Stimulated activated CD4-positive, alpha-beta T cell treated with anti-CD3 and anti-CD28 coated beads, Interleukin-12 subunit alpha, Interleukin-12 subunit beta, amount 100 ng/mL, for 48 hours (primary cell): ENCODE results near the gene BBC3.

Experiments used
- DNase-seq, 3 donors: peaks; one replicate each; pipeline ENCODE4 v3.0.0-alpha.2; 2020; ENCODE audit warnings: low read depth in 2 of 3, low spot score in 1 of 3

The BBC3 gene

GRCh38 chr19:47231215-47232054 lies 436 bp upstream of the BBC3 start:
- DNase-seq: peak; percentile 69 to 86 (median 76)

DNA sequence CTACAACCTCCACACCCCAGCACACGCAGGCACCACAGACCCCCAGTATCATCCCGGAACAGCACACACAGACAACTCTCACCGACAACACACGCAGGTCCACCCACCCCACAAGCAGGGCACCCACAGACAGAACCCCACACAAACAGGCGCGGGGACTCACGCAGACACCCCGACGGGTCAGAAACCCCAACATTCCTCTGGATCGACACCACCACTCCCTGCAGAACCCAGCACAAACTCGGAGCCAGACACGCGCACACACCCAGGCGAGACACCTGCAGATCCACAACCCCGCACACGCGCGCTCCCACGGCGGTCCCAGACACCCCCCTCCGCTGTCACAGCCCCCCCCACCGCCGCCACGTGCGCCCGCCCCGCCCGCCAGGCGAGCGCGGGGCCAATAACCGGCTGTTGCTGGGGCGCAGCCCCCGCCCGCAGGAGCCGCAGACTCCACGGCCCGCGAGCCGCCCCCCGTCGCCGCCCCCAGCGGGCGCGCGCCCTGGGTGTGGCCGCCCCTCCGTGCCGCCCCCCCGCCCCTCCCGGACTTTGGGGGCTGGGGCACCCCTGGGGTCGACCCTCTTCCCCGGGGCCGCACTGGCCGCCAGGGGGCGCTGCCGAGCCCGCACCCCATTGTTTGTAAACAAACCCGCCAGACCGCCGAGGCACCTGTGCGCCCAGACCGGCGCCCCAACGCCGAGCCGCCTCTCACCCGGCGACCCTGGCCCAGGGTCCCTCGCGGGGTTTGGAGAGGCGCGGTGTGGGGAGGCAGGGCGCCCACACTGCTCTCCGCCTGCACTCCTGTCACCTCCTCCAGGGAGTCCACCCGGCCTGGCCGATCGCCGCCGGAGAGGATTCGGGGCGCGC lies 712 bp downstream of the BBC3 start:
- DNase-seq: peak; percentile 7 to 73 (median 68)

DNA sequence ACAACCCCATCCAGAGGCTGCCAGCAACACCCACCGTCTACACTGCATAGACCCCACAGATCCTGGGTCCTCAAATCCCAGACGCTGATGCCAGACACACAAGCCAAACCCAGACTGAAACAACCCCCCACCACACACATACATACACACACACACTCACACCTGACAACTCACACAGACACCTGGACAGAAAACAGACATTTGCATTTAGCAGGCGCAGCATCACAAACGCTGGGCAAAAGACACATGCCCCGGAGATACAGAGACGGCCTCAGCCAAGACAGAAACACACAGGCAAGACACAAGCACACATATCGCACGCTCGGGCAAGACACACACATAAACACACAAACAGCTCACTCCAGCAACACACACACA lies 1.3 kb downstream of the BBC3 start:
- no peak for DNase-seq

DNA sequence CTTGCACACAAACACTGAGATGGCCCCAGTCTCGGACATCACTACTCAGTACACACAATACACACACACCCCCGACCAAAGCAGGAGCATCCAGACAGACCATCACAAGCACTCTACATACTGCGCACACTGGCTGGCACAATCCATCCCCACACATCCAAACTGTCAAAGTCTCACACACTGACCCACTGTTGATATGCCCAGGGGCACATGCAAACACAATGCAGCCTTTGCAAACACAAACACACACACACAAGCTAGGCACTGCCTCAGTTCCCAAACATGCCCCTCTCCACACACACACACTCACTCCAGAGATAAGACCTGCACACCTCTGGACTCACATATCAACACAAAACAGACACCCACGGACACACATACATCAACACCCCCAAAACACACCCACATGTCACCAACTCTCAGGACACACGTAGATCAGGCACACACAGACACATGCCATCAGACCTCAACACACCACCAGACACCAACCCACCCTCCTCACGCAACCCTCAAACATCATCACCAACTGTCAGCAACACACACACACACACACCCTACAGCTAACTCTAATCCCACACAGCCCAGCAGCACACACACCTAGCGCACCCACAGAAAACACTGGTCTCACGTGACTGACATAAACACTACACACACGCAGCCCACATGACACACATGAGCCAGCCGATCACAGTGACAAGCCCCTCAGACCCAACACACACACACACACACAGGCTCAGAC lies 1.9 kb downstream of the BBC3 start:
- DNase-seq: no peak

DNA sequence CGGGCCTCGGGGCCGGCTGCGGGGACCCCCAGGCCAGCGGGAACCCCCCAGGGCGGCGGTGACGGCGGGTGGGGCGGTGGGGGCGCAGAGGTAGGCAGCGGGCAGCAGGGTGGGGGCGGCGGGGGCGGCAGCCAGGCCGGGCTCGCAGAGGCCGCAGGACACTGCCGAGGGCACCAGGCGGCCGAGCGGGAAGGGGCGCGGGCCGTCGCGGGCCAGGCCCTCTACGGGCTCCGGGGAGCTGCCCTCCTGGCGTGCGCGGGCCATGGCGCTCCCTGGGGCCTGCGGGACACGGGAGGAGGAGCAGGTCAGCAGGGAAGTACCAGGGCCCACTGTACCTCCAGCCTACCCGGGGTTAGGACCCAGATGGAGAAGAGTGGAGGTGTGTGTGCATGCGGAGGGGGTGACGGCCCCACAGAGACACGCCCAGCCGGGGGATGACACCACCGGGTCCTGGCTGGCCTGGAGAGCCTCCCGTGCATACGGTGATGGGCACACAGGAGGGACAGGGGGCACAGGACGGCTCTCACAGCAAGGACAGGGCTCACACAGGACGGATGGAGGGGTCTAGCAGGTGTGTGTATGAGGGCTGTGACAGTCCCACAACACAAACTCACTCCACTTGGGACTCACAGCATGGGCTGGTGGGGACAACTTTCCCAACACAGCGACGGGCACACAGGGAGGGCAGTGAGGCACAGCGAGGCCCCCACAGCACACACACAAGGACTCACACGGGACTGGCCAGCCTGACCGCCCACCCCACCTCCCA lies 2.6 kb downstream of the BBC3 start:
- DNase-seq: peak in 1 of 3 donors; percentile 5

DNA sequence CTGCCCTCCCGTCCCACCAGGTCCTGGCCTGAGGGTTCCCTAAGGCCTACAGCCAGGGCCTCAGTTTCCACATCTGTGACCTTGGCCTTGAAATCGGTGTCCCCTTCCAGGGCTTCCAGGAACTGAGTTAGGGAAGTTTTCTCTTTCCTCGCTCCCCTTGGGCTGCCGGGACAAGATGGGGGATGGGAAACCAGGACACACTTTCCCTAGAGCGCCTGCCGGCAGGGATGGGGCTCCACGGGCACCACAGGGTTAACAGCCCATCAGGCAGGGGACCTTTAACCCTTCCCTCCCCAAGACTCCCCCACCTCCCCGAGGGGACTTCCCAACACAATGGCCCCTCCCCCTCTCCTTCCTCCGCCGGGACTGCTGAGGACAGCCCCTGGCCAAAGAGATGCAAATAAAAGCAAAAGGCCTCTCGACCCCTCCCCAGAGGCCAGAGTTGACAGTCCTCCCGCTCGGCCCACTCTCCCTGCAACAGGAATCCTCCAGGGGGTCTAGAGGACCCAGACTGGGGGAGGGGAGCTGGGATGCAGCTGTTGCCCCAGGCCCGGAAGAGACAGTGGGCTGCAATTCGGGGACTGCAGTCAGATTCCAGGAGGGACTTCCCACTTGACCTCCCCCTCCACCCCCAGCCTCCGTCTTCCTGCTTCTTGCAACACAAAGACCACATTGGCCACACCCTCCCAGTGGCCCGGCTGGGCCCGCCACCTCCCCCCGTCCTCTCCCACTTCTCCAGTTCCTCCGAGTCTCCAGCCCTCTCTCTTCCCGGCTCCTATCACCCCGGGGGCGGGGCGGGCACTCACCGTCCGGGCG lies 3.4 kb downstream of the BBC3 start:
- DNase-seq: peak in 2 of 3 donors; percentile 34 to 41

DNA sequence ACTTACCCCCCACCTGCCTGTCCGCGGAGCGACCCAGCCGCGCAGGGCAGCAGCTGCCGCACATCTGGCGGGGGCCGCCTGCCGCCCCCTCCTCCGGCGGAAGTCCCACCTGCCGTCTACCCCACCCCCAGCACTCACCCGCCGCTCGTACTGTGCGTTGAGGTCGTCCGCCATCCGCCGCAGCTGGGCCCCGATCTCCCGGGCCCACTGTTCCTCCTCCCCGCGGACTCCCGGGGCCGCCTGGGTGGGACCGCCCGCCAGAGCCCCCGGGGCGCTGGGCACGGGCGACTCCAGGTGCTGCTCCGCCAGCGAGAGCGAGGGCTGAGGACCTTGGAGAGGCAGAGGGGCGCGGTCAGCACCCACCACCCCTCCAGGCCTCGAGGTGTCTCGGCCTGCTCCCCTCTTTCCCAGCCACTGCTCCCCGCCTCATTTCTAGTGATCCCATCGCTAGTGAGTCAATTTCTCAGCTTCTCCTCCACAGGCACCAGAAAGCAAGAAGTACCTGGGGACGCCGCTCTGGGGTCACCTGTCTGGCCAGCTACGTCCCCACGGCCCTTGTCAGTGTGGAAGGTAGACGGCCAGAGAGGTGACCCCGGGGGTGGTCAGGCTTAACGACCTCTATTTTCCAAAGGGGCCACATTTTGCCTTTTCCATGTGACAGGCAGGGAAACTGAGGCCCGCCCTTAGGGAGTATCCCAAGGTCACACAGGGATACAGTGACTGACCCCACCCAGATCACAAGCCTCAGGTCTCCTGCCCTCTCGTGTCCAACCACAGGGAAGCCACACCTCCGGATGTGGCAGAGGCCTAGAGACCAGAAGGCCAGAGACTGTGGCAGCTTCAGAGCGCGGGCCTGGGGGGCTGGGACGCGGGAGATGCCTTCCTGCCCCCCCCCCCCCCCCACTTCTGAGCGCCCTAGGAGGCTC lies 4.3 kb downstream of the BBC3 start:
- DNase-seq: peak in 2 of 3 donors; percentile 32 to 39

GRCh38 chr19:47225746-47226425 lies 5.1 kb downstream of the BBC3 start:
- DNase-seq: peak; percentile 67 to 78 (median 73)

GRCh38 chr19:47221890-47222289 lies 9.1 kb downstream of the BBC3 start:
- no peak for DNase-seq

DNA sequence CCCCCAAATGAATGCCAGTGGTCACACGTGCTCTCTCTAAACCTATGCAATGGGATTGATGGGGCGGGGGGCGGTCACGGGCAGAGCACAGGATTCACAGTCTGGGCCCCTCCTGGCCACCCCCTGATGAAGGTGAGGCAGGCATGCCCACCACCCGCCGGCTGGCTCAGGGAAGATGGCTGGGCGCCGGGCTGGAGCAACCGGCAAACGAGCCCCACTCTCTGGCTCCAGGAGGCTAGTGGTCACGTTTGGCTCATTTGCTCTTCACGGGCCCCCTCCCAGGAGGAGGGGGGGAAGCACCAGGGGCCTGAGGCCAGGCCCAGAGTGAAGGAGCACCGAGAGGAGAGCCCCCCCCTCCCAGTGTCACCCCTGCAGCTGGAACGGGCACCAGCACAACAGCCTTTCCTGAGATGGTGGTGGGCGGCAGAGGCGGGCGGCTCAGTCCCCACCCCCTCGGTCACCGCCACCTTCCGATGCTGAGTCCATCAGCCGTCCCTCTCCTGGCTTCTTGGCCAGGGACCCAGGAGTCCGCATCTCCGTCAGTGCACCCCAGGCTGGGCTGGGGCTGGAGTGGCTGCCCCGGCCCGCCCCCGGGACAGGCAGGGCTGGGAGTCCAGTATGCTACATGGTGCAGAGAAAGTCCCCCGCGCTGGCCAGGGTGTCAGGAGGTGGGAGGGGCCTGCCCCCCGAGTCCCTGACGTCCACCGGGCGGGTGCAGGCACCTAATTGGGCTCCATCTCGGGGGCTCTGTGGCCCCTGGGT lies 9.7 kb downstream of the BBC3 start:
- DNase-seq: no peak

- no peak for DNase-seq
These were observed 15.4 kb downstream of the BBC3 start for GRCh38 chr19:47215581-47215980.

DNA sequence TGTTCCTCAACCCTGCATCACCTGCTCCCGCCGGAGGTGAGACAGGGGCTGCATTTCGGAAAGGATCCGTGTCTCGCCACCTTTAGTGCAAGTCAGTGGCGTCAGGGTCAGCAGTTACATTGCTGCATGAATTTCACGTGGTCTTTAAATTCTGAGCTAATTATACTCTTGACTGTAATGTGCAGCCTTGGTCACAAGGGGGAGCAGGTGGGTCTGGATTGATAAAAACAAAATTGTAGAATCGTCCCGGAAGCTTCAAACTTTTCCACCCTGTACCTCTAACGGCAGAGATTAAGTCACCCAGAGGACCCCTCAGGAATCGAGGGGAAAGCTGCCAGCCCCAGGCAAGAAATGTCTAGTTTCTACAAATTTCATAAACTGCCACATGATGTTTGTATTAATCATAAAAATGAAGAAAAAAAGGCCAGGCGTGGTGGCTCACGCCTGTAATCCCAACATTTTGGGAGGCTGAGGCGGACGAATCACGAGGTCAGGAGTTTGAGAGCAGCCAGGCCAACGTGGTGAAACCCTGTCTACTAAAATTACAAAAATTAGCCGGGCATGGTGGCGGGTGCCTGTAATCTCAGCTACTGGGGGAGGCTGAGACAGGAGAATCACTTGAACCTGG lies 20.2 kb downstream of the BBC3 start:
- DNase-seq: peak; percentile 57 to 90 (median 67)

DNA sequence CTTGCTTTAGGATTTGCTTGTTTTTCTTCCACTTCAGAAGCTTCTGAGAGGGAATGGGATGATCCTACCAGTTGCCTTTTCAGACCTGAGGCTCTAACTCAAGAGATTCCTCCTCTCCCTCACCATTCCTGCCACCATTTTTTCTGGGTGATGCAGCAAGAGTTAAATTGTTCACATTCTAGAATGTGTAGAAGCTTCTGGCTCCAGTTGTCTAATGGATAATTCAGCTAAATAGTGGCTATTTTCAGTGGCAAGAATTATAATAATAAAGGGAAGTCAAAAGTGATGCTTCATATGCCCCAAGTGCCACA lies 20.9 kb downstream of the BBC3 start:
- DNase-seq: no peak

DNA sequence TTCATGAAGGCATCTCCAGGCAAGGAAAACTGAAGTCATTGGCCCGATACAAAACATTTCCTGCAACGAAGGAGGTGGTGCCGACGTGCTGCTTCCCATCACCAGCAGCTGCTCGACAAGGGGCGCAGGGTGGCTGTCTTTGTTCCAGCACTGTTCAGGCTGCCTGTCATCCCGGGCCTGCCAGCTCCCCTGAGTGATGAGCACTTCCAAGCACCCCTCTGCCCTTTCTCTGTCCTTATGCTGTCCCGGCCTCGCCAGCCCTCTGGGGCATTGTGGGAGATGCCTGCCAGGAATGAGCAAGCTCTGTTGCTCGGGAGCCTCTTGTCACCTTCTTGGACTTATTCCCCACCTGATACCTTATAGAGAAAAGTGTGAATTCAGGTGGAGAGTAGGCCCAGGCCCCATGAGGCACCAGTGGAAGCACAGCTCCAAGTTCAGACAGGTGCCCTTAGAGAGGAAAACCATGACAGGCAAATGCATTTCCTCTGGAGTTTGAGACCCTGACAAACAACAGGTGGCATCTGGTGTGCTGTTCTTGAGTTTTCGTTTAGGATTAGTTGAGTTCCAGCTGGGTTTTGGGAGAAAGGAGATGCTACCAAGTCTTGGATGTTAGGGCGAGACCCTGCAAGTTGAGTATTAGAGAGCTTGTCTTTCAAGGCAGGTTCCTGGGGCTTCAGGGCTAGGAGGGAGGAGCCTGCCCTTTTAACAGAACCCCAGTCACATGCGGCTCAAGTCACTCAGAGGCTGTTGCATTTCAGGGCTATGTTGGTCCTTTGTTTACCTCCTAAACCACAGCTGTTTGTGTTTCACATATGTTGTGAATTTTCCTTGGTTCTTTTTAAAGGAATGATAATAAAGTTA lies 21.4 kb downstream of the BBC3 start:
- DNase-seq: no peak

DNA sequence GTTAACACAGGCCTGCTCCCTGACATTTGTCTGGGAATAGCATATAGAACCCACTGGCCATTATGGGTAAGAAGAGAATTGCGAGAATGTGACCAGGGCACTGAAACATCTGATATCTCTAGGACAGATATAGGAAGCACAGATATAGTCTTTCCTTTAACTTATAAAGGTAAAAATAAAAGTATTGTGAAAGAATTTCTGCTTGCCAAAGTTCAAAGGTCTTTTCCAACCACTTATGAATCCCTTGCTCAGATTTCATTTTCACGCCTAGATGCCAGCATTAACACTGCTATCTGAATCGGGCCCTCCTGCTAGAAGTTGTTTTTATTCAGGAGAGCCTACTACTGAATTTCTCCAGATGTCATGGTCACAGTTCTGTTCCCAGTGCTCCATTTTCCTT lies 27.7 kb downstream of the BBC3 start:
- DNase-seq: no peak

GRCh38 chr19:47200530-47200929 lies 30.5 kb downstream of the BBC3 start:
- DNase-seq: no peak
